SU-DHL-6 (cell line): ENCODE measurements around the gene LCOR.

Experiments
- H2AFZ ChIP-seq: fragments of 200-600 bp; sonication (generic); 2 replicates; pipeline ENCODE4 v1.6.1; 2014; ENCODE audit warnings: low read depth, mild to moderate bottlenecking, moderate library complexity, mixed read lengths, antibody characterized with exemption, low read length; ENCODE audit not compliant: severe bottlenecking
- H3F3A ChIP-seq: fragments of 200-600 bp; shearing (Covaris generic); 2 replicates; pipeline ENCODE4 v1.6.0; 2016; ENCODE audit warnings: antibody characterized with exemption, mild to moderate bottlenecking; ENCODE audit not compliant: insufficient read depth
- H3K27ac ChIP-seq: fragments of 200-600 bp; sonication (generic); 2 replicates; pipeline ENCODE4 v1.5.1; 2016; ENCODE audit warnings: low read depth, mild to moderate bottlenecking, low read length, moderate library complexity, mixed read lengths
- H3K27me3 ChIP-seq: fragments of 200-600 bp; sonication (generic), shearing (Covaris generic); 2 replicates; pipeline ENCODE4 v1.6.0; 2014; ENCODE audit warnings: mild to moderate bottlenecking, low read length
- H3K36me3 ChIP-seq: fragments of 200-600 bp; sonication (generic); 2 replicates; pipeline ENCODE4 v1.6.1; 2014; ENCODE audit warnings: mild to moderate bottlenecking, low read length, mixed read lengths
- H3K4me2 ChIP-seq: fragments of 300-600, 200-600 bp; shearing (Covaris generic), sonication (generic); 2 replicates; pipeline ENCODE4 v1.6.0; 2014; ENCODE audit warnings: low read length, low read depth, mild to moderate bottlenecking; ENCODE audit not compliant: poor library complexity, severe bottlenecking
- H3K4me3 ChIP-seq: fragments of 200-600 bp; sonication (generic); 2 replicates; pipeline ENCODE4 v1.5.1; 2014; ENCODE audit warnings: antibody characterized with exemption, low read length, mild to moderate bottlenecking, mixed read lengths; ENCODE audit not compliant: insufficient read depth, poor library complexity, severe bottlenecking
- H3K79me2 ChIP-seq: fragments of 200-600 bp; sonication (generic); 2 replicates; pipeline ENCODE4 v1.6.1; 2014; ENCODE audit warnings: mild to moderate bottlenecking, low read length, moderate library complexity; ENCODE audit not compliant: insufficient read depth
- H3K9ac ChIP-seq: fragments of 200-600 bp; sonication (generic); 2 replicates; pipeline ENCODE4 v1.7.0; 2014; ENCODE audit warnings: mild to moderate bottlenecking, low read length
- H3K9me2 ChIP-seq: fragments of 200-600 bp; sonication (generic); replicated peaks from 2 replicates; pipeline ENCODE4 v1.6.1; 2014; ENCODE audit warnings: low read length; ENCODE audit not compliant: insufficient read depth
- H3K9me3 ChIP-seq: fragments of 200-600 bp; sonication (generic); 2 replicates; pipeline ENCODE4 v1.6.1; 2014; ENCODE audit warnings: low read length, mixed read lengths; ENCODE audit not compliant: insufficient read depth
- H4K20me1 ChIP-seq: fragments of 200-600 bp; sonication (generic); 2 replicates; pipeline ENCODE4 v1.6.1; 2014; ENCODE audit warnings: low read depth, mild to moderate bottlenecking, antibody characterized with exemption, low read length, moderate library complexity, mixed read lengths
- CTCF ChIP-seq: fragments of 200-600 bp; sonication (generic); IDR thresholded peaks from one replicate; pipeline ENCODE4 v1.5.1; 2017; ENCODE audit warnings: antibody characterized with exemption, mild to moderate bottlenecking, low read length, moderate library complexity; ENCODE audit not compliant: insufficient read depth, poor library complexity, severe bottlenecking
- EZH2phosphoT487 ChIP-seq: fragments of 200-600 bp; sonication (generic), shearing (Covaris generic); conservative IDR thresholded peaks from 2 replicates; pipeline ENCODE4 v1.6.1; 2018; ENCODE audit warnings: mild to moderate bottlenecking, antibody characterized with exemption, low read length, moderate library complexity, mixed read lengths

The LCOR gene

GRCh38 chr10:96856317-96856716 is 24.2 kb downstream of the LCOR start:
- Histone ChIP-seq H3K4me2 (no peak overlapping the region), H3K9ac (no peak overlapping the region), H3K27ac (no peak overlapping the region)

GRCh38 chr10:96857301-96858012 is 25.4 kb downstream of the LCOR start:
- no peak overlapping the region for H3K9ac ChIP-seq
- no peaks in the 10 kb centered on the region for H3K9me2 ChIP-seq

More at GRCh38 chr10:96856317-96856716, 24.2 kb downstream of the LCOR start:
- Histone ChIP-seq H3K36me3 (no peaks in the 10 kb centered on the region), H3K9me3 (no peaks in the 10 kb centered on the region), H4K20me1 (peaks cover 7% of the 10 kb centered on the region; the same call in 1 of the 2 replicates), H3K4me3 (no peak overlapping the region), H3K79me2 (peaks cover 100% of the 10 kb centered on the region), H3K27me3 (no peaks in the 10 kb centered on the region), H3F3A (no peaks in the 10 kb centered on the region), H3K9me2 (no peaks in the 10 kb centered on the region), H2AFZ (no peak overlapping the region)
- TF ChIP-seq CTCF: no peak
- TF ChIP-seq EZH2phosphoT487: no peak

GRCh38 chr10:96858038-96858705 is 26.1 kb downstream of the LCOR start:
- Histone ChIP-seq H3K9me3 (no peaks in the 10 kb centered on the region), H3K27me3 (no peaks in the 10 kb centered on the region), H3K27ac (no peak overlapping the region), H3K9ac (no peak overlapping the region), H3K4me2 (no peak overlapping the region), H3K4me3 (no peak overlapping the region), H4K20me1 (peaks cover 7% of the 10 kb centered on the region; the same call in 1 of the 2 replicates), H3K36me3 (no peaks in the 10 kb centered on the region), H3K79me2 (peaks cover 100% of the 10 kb centered on the region), H3K9me2 (no peaks in the 10 kb centered on the region), H3F3A (no peaks in the 10 kb centered on the region), H2AFZ (no peak overlapping the region)
- TF ChIP-seq EZH2phosphoT487 (no peak), CTCF (no peak)

More at GRCh38 chr10:96857301-96858012, 25.4 kb downstream of the LCOR start:
- no peaks in the 10 kb centered on the region for H3K36me3 ChIP-seq
- H2AFZ ChIP-seq: no peak overlapping the region
- no peak overlapping the region for H3K4me3 ChIP-seq
- peaks cover 7% of the 10 kb centered on the region; the same call in 1 of the 2 replicates for H4K20me1 ChIP-seq
- no peaks in the 10 kb centered on the region for H3F3A ChIP-seq
- no peaks in the 10 kb centered on the region for H3K9me3 ChIP-seq
- no peak overlapping the region for H3K4me2 ChIP-seq
- no peaks in the 10 kb centered on the region for H3K27me3 ChIP-seq
- no peak overlapping the region for H3K27ac ChIP-seq
- peaks cover 100% of the 10 kb centered on the region for H3K79me2 ChIP-seq
- no peak for TF ChIP-seq EZH2phosphoT487

- H3K27me3 ChIP-seq: no peaks in the 10 kb centered on the region
- H3K4me3 ChIP-seq: no peak overlapping the region
- no peak overlapping the region for H3K9ac ChIP-seq
- no peaks in the 10 kb centered on the region for H3F3A ChIP-seq
- no peaks in the 10 kb centered on the region for H3K9me2 ChIP-seq
- peaks cover 7% of the 10 kb centered on the region; the same call in 1 of the 2 replicates for H4K20me1 ChIP-seq
- H3K4me2 ChIP-seq: no peak overlapping the region
- TF ChIP-seq CTCF (no peak), EZH2phosphoT487 (no peak)
- no peak overlapping the region for H3K27ac ChIP-seq
- H3K36me3 ChIP-seq: no peaks in the 10 kb centered on the region
- H2AFZ ChIP-seq: no peak overlapping the region
- H3K79me2 ChIP-seq: peaks cover 100% of the 10 kb centered on the region
- no peaks in the 10 kb centered on the region for H3K9me3 ChIP-seq
Observed at GRCh38 chr10:96858706-96859050, 26.6 kb downstream of the LCOR start.
